GM10266 (cell line): ENCODE results near the gene DNAH2.
"Not testable (repeated sequence)": the region's sequence is repeated elsewhere in the genome, so short reads cannot be mapped to it uniquely, and the experiment has no call there.

ENCODE experiments used
- DNase-seq: peaks from one replicate; pipeline ENCODE4 v3.0.0; 2012; ENCODE audit errors: extremely low spot score
- TF ChIP-seq, protein P1 (sequence below): IDR thresholded peaks from 2 replicates; pipeline ENCODE4 v1.5.1; 2012; ENCODE audit warnings: mild to moderate bottlenecking, low read depth; ENCODE audit not compliant: control insufficient read depth, insufficient read depth; ENCODE audit errors: missing control alignments

Gene DNAH2

DNA sequence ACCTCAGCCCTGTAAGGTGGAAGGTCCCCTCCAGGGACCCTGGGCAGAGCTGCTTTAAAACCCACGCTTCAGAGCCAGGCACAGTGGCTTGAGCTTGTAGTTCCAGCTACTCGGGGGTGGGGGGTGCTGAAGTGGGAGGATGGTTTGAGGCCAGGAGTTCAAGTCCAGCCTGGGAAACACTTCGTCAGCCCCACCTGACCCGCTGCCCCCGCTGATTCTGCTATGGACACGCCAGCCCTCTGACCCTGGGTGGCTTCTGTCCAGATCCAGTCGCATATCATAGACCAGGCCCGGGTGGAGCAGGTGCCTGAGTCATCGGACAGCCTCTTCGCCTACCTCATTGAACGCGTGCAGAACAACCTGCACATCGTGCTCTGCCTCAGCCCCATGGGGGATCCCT is 81.3 kb downstream of the DNAH2 start:
- TF ChIP-seq, protein P1, sequence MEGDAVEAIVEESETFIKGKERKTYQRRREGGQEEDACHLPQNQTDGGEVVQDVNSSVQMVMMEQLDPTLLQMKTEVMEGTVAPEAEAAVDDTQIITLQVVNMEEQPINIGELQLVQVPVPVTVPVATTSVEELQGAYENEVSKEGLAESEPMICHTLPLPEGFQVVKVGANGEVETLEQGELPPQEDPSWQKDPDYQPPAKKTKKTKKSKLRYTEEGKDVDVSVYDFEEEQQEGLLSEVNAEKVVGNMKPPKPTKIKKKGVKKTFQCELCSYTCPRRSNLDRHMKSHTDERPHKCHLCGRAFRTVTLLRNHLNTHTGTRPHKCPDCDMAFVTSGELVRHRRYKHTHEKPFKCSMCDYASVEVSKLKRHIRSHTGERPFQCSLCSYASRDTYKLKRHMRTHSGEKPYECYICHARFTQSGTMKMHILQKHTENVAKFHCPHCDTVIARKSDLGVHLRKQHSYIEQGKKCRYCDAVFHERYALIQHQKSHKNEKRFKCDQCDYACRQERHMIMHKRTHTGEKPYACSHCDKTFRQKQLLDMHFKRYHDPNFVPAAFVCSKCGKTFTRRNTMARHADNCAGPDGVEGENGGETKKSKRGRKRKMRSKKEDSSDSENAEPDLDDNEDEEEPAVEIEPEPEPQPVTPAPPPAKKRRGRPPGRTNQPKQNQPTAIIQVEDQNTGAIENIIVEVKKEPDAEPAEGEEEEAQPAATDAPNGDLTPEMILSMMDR = no peak

DNA sequence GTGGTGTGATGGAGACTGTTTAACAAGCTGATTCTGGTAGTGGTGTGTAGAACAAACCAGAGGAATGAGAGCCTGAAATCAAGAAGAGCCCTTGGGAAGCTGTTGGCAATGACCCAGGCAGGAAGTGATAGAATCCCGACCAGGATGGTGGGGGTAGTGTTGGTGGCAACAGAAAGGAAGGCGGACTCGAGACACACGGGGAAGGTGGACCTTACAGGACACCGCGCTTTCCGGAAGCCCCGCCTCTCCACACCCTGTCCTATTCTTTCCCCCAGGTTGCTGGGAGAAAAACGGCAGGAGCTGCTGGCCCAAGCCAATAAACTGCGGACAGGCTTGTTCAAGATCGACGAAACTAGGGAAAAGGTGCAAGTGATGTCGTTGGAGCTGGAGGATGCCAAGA is 86.4 kb downstream of the DNAH2 start:
- TF ChIP-seq, protein P1 = no peak
- DNase-seq = no peak

More for the DNA sequence above, 81.3 kb downstream of the DNAH2 start:
- DNase-seq = no peak

DNA sequence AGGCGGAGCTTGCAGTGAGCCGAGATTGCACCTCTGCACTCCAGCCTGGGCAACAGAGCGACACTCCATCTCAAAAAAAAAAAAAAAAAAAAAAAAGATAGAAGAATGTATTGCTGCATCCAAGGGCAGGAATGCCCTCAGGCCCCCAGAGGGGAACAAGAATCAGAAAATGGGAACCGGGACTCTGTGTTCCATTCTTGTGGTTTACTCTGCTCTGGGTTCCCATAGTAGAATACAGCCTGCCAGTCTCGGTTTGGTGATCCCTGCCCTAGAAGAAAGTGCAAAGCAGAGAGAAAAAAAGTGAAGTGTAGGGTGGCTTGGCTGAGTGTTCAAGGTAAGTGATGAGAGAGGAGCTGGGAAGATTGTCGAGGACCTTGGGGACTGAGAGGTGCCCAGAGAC is 89.0 kb downstream of the DNAH2 start:
- TF ChIP-seq, protein P1 = no peak
- no peak for DNase-seq

DNA sequence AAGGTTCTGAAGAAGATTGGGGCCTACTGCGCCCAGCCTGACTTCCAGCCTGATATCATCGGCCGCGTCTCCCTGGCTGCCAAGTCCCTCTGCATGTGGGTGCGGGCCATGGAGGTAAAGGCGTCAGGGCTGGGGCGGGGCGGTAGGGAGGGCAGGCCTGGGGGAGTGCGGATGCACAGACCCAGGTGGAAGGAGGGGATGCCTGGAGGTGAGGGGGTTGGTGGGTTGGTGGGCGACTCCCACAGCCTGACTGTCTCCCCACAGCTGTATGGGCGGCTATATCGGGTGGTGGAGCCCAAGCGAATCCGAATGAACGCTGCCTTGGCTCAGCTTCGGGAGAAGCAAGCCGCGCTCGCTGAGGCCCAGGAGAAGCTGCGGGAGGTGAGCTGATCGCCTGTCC is 89.7 kb downstream of the DNAH2 start:
- TF ChIP-seq, protein P1 = no peak
- no peak for DNase-seq

DNA sequence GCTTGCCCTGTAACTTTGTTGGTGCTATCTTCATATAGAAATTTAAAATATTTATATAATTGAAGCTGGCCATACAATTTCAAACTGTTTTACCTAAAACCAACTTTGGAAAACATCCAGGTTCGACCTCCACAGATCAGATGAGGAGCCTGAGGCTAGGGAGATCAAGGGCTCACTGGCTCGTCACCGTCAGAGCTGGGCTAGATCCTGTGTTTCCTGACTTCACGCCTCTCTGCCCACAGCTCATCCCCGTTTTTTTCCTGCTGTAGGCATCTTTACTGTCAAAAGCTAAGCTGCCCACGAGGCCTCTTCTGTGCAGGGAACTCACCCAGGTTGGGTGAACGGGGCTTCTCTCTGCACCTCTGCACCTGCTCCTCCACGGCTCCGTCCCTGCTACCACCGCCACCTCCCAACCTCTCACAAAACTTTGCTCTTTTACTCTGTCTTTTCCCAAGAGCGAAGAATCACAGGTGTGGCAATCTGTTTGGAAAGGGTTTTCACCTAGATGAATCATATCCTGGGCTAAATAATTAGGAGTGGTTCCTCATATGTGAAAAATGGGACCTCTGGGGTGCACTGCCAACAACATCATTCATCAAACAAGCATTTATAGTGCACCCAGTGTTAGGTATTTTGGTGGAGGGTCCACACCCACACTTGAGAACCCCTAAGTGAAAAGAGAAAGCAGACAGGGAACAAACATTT is 91.7 kb downstream of the DNAH2 start:
- no peak for DNase-seq
- TF ChIP-seq, protein P1 = no peak

DNA sequence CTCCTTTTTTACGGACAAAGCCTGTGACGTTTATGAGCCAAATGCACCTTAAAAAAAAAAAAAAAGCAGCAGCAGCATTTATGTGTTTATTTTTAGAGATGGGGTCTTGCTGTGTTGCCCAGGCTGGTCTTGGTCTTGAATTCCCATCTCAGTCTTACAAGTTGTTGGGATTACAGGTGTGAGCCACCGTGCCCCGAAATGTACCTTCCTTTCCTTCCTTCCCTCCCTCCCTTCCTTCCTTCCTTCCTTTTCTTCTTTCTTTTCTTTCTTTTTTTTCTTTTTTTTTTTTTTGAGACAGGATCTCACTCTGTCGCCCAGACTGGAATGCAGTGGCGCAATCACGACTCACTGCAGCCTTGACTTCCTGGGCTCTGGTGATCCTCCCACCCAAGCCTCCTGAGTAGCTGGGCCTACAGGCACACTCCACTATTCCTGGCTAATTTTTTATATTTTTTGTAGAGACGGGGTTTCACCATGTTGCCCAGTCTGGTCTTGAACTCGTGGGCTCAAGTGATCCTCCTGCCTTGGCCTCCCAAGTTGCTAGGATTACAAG is 92.3 kb downstream of the DNAH2 start:
- not testable (repeated sequence) for DNase-seq

DNA sequence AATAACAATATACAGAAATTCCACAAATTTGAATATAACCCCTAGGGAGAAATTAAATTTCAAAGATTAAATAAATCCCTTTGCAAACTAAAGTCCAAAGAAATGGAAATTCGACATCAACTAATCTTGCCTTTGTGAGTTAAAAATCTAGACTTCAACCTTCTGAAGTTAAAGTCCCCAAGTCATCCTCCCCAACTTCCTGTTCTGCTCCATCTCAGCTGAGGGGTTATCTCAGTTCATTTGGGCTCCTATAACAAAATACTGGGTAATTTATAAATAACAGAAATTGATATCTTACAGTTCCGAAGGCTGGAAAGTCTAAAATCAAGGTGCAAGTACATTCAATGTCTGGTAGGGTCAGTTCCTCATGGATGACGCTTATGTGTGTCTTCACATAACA is 93.7 kb downstream of the DNAH2 start:
- DNase-seq = no peak
- TF ChIP-seq, protein P1 = no peak
